H9 (cell line): Measurements from ENCODE around the gene MTMR12. TPM values are rescaled to one million over a fixed set of nuclear protein-coding genes. Genes with fewer than 3 reads are reported as not detected.
A peak's percentile ranks its signal among the peaks of the same experiment; 100 is the strongest.

Source experiments
- DNase-seq: peaks from one replicate; pipeline ENCODE4 v3.0.0-alpha.2; 2017
- H2AFZ ChIP-seq: one replicate; pipeline ENCODE4 v1.6.1; 2013; ENCODE audit warnings: mild to moderate bottlenecking, low read length, control low read depth, moderate library complexity
- H2AK5ac ChIP-seq: 2 replicates; pipeline ENCODE4 v1.6.1; 2013; ENCODE audit warnings: low read length, control low read depth, mixed read lengths; ENCODE audit not compliant: insufficient read length
- H2BK120ac ChIP-seq: one replicate; pipeline ENCODE4 v1.6.1; 2013; ENCODE audit warnings: low read depth, mild to moderate bottlenecking, low read length, control low read depth, inconsistent platforms; ENCODE audit not compliant: poor library complexity, severe bottlenecking
- H2BK12ac ChIP-seq: 2 replicates; pipeline ENCODE4 v1.6.1; 2013; ENCODE audit warnings: low read length, control low read depth, mixed read lengths, low read depth; ENCODE audit not compliant: insufficient read length
- H2BK15ac ChIP-seq: 2 replicates; pipeline ENCODE4 v1.6.1; 2013; ENCODE audit warnings: low read depth, low read length, control low read depth
- H2BK20ac ChIP-seq: one replicate; pipeline ENCODE4 v1.6.1; 2013; ENCODE audit warnings: low read depth, mild to moderate bottlenecking, low read length, control low read depth, inconsistent platforms; ENCODE audit not compliant: poor library complexity, severe bottlenecking
- H2BK5ac ChIP-seq: 2 replicates; pipeline ENCODE4 v1.6.1; 2013; ENCODE audit warnings: low read length, control low read depth, mixed read lengths; ENCODE audit not compliant: insufficient read length
- H3K14ac ChIP-seq: 2 replicates; pipeline ENCODE4 v1.6.1; 2013; ENCODE audit warnings: low read length, control low read depth; ENCODE audit not compliant: insufficient read depth
- H3K18ac ChIP-seq: 2 replicates; pipeline ENCODE4 v1.6.1; 2013; ENCODE audit warnings: low read depth, mild to moderate bottlenecking, mixed read lengths, low read length, control low read depth; ENCODE audit not compliant: insufficient read length
- H3K23ac ChIP-seq: 2 replicates; pipeline ENCODE4 v1.6.1; 2013; ENCODE audit warnings: low read length, control low read depth, mixed read lengths, low read depth; ENCODE audit not compliant: insufficient read length
- H3K23me2 ChIP-seq: 2 replicates; pipeline ENCODE4 v1.6.1; 2013; ENCODE audit warnings: low read depth, mild to moderate bottlenecking, mixed read lengths, low read length, control low read depth; ENCODE audit not compliant: insufficient read length, poor library complexity, severe bottlenecking
- H3K27ac ChIP-seq: 2 replicates; pipeline ENCODE4 v1.5.1; 2013; ENCODE audit warnings: low read length, control low read depth, mixed read lengths, low read depth; ENCODE audit not compliant: insufficient read length
- H3K27me3 ChIP-seq: 2 replicates; pipeline ENCODE4 v1.6.1; 2013; ENCODE audit warnings: low read length, control low read depth, inconsistent platforms; ENCODE audit not compliant: insufficient read depth
- H3K4ac ChIP-seq: 2 replicates; pipeline ENCODE4 v1.6.1; 2013; ENCODE audit warnings: low read depth, mild to moderate bottlenecking, control low read depth, inconsistent platforms, low read length, moderate library complexity
- H3K4me1 ChIP-seq: 2 replicates; pipeline ENCODE4 v1.6.1; 2013; ENCODE audit warnings: low read length, control low read depth, inconsistent platforms; ENCODE audit not compliant: insufficient read depth
- H3K4me2 ChIP-seq: 2 replicates; pipeline ENCODE4 v1.6.1; 2013; ENCODE audit warnings: low read length, control low read depth, mixed read lengths; ENCODE audit not compliant: insufficient read length, insufficient read depth
- H3K56ac ChIP-seq: 2 replicates; pipeline ENCODE4 v1.6.1; 2013; ENCODE audit warnings: low read depth, mild to moderate bottlenecking, mixed read lengths, low read length, control low read depth; ENCODE audit not compliant: insufficient read length
- H3K79me1 ChIP-seq: 2 replicates; pipeline ENCODE4 v1.6.1; 2013; ENCODE audit warnings: low read depth, mild to moderate bottlenecking, moderate library complexity, low read length, control low read depth, inconsistent platforms; ENCODE audit not compliant: insufficient read depth, poor library complexity, severe bottlenecking
- H3K79me2 ChIP-seq: 2 replicates; pipeline ENCODE4 v1.6.1; 2013; ENCODE audit warnings: low read length, control low read depth, inconsistent platforms; ENCODE audit not compliant: insufficient read depth
- H3K9ac ChIP-seq: 2 replicates; pipeline ENCODE4 v1.6.1; 2013; ENCODE audit warnings: low read length, control low read depth, mixed read lengths; ENCODE audit not compliant: insufficient read length; ENCODE audit errors: extremely low read depth
- H3K9me3 ChIP-seq: one replicate; pipeline ENCODE4 v1.6.1; 2013; ENCODE audit warnings: low read depth, low read length, inconsistent platforms; ENCODE audit not compliant: control insufficient read depth
- H3T11ph ChIP-seq: one replicate; pipeline ENCODE4 v1.6.1; 2013; ENCODE audit warnings: mild to moderate bottlenecking, low read length, control low read depth, inconsistent platforms
- H4K20me1 ChIP-seq: one replicate; pipeline ENCODE4 v1.6.1; 2013; ENCODE audit not compliant: control insufficient read depth, insufficient read length, insufficient read depth
- H4K5ac ChIP-seq: 2 replicates; pipeline ENCODE4 v1.6.1; 2013; ENCODE audit warnings: low read depth, mild to moderate bottlenecking, mixed read lengths, low read length, control low read depth; ENCODE audit not compliant: insufficient read length
- H4K8ac ChIP-seq: replicated peaks from 2 replicates; pipeline ENCODE4 v1.6.1; 2013; ENCODE audit warnings: low read length, control low read depth, mixed read lengths, low read depth; ENCODE audit not compliant: insufficient read length
- H4K91ac ChIP-seq: 2 replicates; pipeline ENCODE4 v1.6.1; 2013; ENCODE audit warnings: low read depth, mild to moderate bottlenecking, moderate library complexity, mixed read lengths, low read length, control low read depth; ENCODE audit not compliant: insufficient read length
- H3K27ac Mint-ChIP-seq, 3 experiments: 2 replicates in 2 of 3; 3 replicates in 1 of 3; pipeline ENCODE4 v1.8.0; 2020 to 2021; ENCODE audit warnings: mixed read lengths in 3 of 3, mild to moderate bottlenecking in 1 of 3, moderate library complexity in 1 of 3
- H3K27me3 Mint-ChIP-seq: 2 replicates; pipeline ENCODE4 v1.8.0; 2021; ENCODE audit warnings: low read depth, mild to moderate bottlenecking, moderate library complexity, mixed read lengths
- H3K36me3 Mint-ChIP-seq, 3 experiments: 2 replicates in 2 of 3; 3 replicates in 1 of 3; pipeline ENCODE4 v1.8.0; 2020 to 2021; ENCODE audit warnings: low read depth in 3 of 3, mixed read lengths in 3 of 3; ENCODE audit not compliant: insufficient read depth in 1 of 3
- H3K4me1 Mint-ChIP-seq, 2 experiments: 2 replicates each; pipeline ENCODE4 v1.8.0; 2020; ENCODE audit warnings: mixed read lengths in 2 of 2
- H3K4me3 Mint-ChIP-seq, 2 experiments: 2 replicates in 1 of 2; 3 replicates in 1 of 2; pipeline ENCODE4 v1.8.0; 2020 to 2021; ENCODE audit warnings: mild to moderate bottlenecking in 2 of 2, mixed read lengths in 2 of 2, moderate library complexity in 1 of 2
- H3K9me3 Mint-ChIP-seq, 2 experiments: 2 replicates in 1 of 2; 3 replicates in 1 of 2; pipeline ENCODE4 v1.8.0; 2020; ENCODE audit warnings: mild to moderate bottlenecking in 2 of 2, mixed read lengths in 2 of 2, moderate library complexity in 1 of 2
- WGBS: extraction: QIAGEN DNeasy Blood & Tissue Kit; methylation state at CpG from one replicate; pipeline ENCODE4 v1.1.7; 2013; ENCODE audit warnings: missing lambda C conversion rate, low lambda C conversion rate, mixed read lengths; ENCODE audit not compliant: insufficient read length; ENCODE audit errors: extremely low coverage; 5-methylcytosine and 5-hydroxymethylcytosine counted together
- total RNA-seq: library from RNA; stranded (reverse); gene quantifications from 2 replicates; pipeline ENCODE4 v1.2.1, GENCODE V29; 2021
- TF ChIP-seq, protein P1 (sequence below): fragments of 200-600 bp; sonication (generic); conservative IDR thresholded peaks from 3 replicates; pipeline ENCODE4 v1.8.0; 2021; ENCODE audit warnings: antibody characterized with exemption, mild to moderate bottlenecking

MTMR12 gene
- total RNA-seq, 1 experiment from 2014 or later: 39.3 TPM

GRCh38 chr5:32259033-32259432, 53.7 kb downstream of the MTMR12 start:
- H3K36me3 Mint-ChIP-seq: peaks cover 51 to 85% (median 84%) of the 10 kb centered on the region in 3 experiments
- Histone ChIP-seq H3K23ac (no peak overlapping the region), H3K14ac (no peak overlapping the region), H3K27ac (no peak overlapping the region), H4K20me1 (no peaks in the 10 kb centered on the region), H3K79me2 (no peaks in the 10 kb centered on the region), H2BK120ac (no peak overlapping the region), H4K8ac (no peak overlapping the region), H4K91ac (no peak overlapping the region), H3K23me2 (no peaks in the 10 kb centered on the region), H3K4me2 (no peak overlapping the region), H2AK5ac (no peak overlapping the region), H3K4ac (no peak overlapping the region), H3K27me3 (no peaks in the 10 kb centered on the region), H3K18ac (no peak overlapping the region), H3K4me1 (no peaks in the 10 kb centered on the region), H3K56ac (no peak overlapping the region), H2BK12ac (no peak overlapping the region), H3K79me1 (no peaks in the 10 kb centered on the region), H3T11ph (no peak overlapping the region), H2BK5ac (no peak overlapping the region), H2AFZ (no peak overlapping the region), H2BK20ac (no peak overlapping the region), H3K9ac (no peak overlapping the region), H2BK15ac (no peak overlapping the region), H4K5ac (no peak overlapping the region), H3K9me3 (no peaks in the 10 kb centered on the region)
- H3K9me3 Mint-ChIP-seq: no peaks in the 10 kb centered on the region; a peak in 1 of 5 replicates
- no peaks in the 10 kb centered on the region; the same call in 1 of the 2 replicates for H3K27me3 Mint-ChIP-seq
- H3K4me1 Mint-ChIP-seq: peaks cover 5 to 6% of the 10 kb centered on the region in 2 experiments
- WGBS: no CpG with 5 or more reads among the region's 1 CpG
- peak overlapping the region in 2 of 3 experiments; percentile 30 to 32; a peak in 1 of 7 replicates for H3K27ac Mint-ChIP-seq
- no peak overlapping the region for H3K4me3 Mint-ChIP-seq
- no peak for DNase-seq
- TF ChIP-seq, protein P1, sequence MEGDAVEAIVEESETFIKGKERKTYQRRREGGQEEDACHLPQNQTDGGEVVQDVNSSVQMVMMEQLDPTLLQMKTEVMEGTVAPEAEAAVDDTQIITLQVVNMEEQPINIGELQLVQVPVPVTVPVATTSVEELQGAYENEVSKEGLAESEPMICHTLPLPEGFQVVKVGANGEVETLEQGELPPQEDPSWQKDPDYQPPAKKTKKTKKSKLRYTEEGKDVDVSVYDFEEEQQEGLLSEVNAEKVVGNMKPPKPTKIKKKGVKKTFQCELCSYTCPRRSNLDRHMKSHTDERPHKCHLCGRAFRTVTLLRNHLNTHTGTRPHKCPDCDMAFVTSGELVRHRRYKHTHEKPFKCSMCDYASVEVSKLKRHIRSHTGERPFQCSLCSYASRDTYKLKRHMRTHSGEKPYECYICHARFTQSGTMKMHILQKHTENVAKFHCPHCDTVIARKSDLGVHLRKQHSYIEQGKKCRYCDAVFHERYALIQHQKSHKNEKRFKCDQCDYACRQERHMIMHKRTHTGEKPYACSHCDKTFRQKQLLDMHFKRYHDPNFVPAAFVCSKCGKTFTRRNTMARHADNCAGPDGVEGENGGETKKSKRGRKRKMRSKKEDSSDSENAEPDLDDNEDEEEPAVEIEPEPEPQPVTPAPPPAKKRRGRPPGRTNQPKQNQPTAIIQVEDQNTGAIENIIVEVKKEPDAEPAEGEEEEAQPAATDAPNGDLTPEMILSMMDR: no peak
